SU-DHL-6 (cell line): ENCODE results near the gene SHF.

Experiments
- H2AFZ ChIP-seq: fragments of 200-600 bp; sonication (generic); 2 replicates; pipeline ENCODE4 v1.6.1; 2014; ENCODE audit warnings: low read depth, mild to moderate bottlenecking, moderate library complexity, mixed read lengths, antibody characterized with exemption, low read length; ENCODE audit not compliant: severe bottlenecking
- H3F3A ChIP-seq: fragments of 200-600 bp; shearing (Covaris generic); 2 replicates; pipeline ENCODE4 v1.6.0; 2016; ENCODE audit warnings: antibody characterized with exemption, mild to moderate bottlenecking; ENCODE audit not compliant: insufficient read depth
- H3K27ac ChIP-seq: fragments of 200-600 bp; sonication (generic); 2 replicates; pipeline ENCODE4 v1.5.1; 2016; ENCODE audit warnings: low read depth, mild to moderate bottlenecking, low read length, moderate library complexity, mixed read lengths
- H3K27me3 ChIP-seq: fragments of 200-600 bp; sonication (generic), shearing (Covaris generic); 2 replicates; pipeline ENCODE4 v1.6.0; 2014; ENCODE audit warnings: mild to moderate bottlenecking, low read length
- H3K36me3 ChIP-seq: fragments of 200-600 bp; sonication (generic); 2 replicates; pipeline ENCODE4 v1.6.1; 2014; ENCODE audit warnings: mild to moderate bottlenecking, low read length, mixed read lengths
- H3K4me2 ChIP-seq: fragments of 300-600, 200-600 bp; shearing (Covaris generic), sonication (generic); 2 replicates; pipeline ENCODE4 v1.6.0; 2014; ENCODE audit warnings: low read length, low read depth, mild to moderate bottlenecking; ENCODE audit not compliant: poor library complexity, severe bottlenecking
- H3K4me3 ChIP-seq: fragments of 200-600 bp; sonication (generic); 2 replicates; pipeline ENCODE4 v1.5.1; 2014; ENCODE audit warnings: antibody characterized with exemption, low read length, mild to moderate bottlenecking, mixed read lengths; ENCODE audit not compliant: insufficient read depth, poor library complexity, severe bottlenecking
- H3K79me2 ChIP-seq: fragments of 200-600 bp; sonication (generic); 2 replicates; pipeline ENCODE4 v1.6.1; 2014; ENCODE audit warnings: mild to moderate bottlenecking, low read length, moderate library complexity; ENCODE audit not compliant: insufficient read depth
- H3K9ac ChIP-seq: fragments of 200-600 bp; sonication (generic); 2 replicates; pipeline ENCODE4 v1.7.0; 2014; ENCODE audit warnings: mild to moderate bottlenecking, low read length
- H3K9me2 ChIP-seq: fragments of 200-600 bp; sonication (generic); replicated peaks from 2 replicates; pipeline ENCODE4 v1.6.1; 2014; ENCODE audit warnings: low read length; ENCODE audit not compliant: insufficient read depth
- H3K9me3 ChIP-seq: fragments of 200-600 bp; sonication (generic); 2 replicates; pipeline ENCODE4 v1.6.1; 2014; ENCODE audit warnings: low read length, mixed read lengths; ENCODE audit not compliant: insufficient read depth
- H4K20me1 ChIP-seq: fragments of 200-600 bp; sonication (generic); 2 replicates; pipeline ENCODE4 v1.6.1; 2014; ENCODE audit warnings: low read depth, mild to moderate bottlenecking, antibody characterized with exemption, low read length, moderate library complexity, mixed read lengths
- CTCF ChIP-seq: fragments of 200-600 bp; sonication (generic); IDR thresholded peaks from one replicate; pipeline ENCODE4 v1.5.1; 2017; ENCODE audit warnings: antibody characterized with exemption, mild to moderate bottlenecking, low read length, moderate library complexity; ENCODE audit not compliant: insufficient read depth, poor library complexity, severe bottlenecking
- EZH2phosphoT487 ChIP-seq: fragments of 200-600 bp; sonication (generic), shearing (Covaris generic); conservative IDR thresholded peaks from 2 replicates; pipeline ENCODE4 v1.6.1; 2018; ENCODE audit warnings: mild to moderate bottlenecking, antibody characterized with exemption, low read length, moderate library complexity, mixed read lengths

Gene SHF

GRCh38 chr15:45186771-45187577 lies 792 bp downstream of the SHF start:
- Histone ChIP-seq H3K79me2 (no peaks in the 10 kb centered on the region), H2AFZ (no peak overlapping the region), H3K9ac (peak overlapping the region; percentile 16; the same call in 1 of the 2 replicates), H3F3A (no peaks in the 10 kb centered on the region), H4K20me1 (no peaks in the 10 kb centered on the region), H3K27ac (no peak overlapping the region), H3K4me3 (no peak overlapping the region), H3K4me2 (peak overlapping the region; percentile 36), H3K27me3 (no peaks in the 10 kb centered on the region), H3K9me3 (no peaks in the 10 kb centered on the region), H3K36me3 (no peaks in the 10 kb centered on the region), H3K9me2 (no peaks in the 10 kb centered on the region)
- TF ChIP-seq EZH2phosphoT487 (no peak), CTCF (no peak)

- Histone ChIP-seq H3K4me3 (no peak overlapping the region), H3K9me2 (no peaks in the 10 kb centered on the region), H4K20me1 (no peaks in the 10 kb centered on the region), H3K27ac (no peak overlapping the region), H3K9ac (no peak overlapping the region), H3K36me3 (no peaks in the 10 kb centered on the region), H3K4me2 (no peak overlapping the region), H3F3A (no peaks in the 10 kb centered on the region), H2AFZ (no peak overlapping the region), H3K27me3 (no peaks in the 10 kb centered on the region), H3K79me2 (no peaks in the 10 kb centered on the region), H3K9me3 (no peaks in the 10 kb centered on the region)
- TF ChIP-seq EZH2phosphoT487 (no peak), CTCF (no peak)
These were observed 1.6 kb downstream of the SHF start for GRCh38 chr15:45185903-45186770.

GRCh38 chr15:45185069-45185779 lies 2.5 kb downstream of the SHF start:
- Histone ChIP-seq H2AFZ (no peak overlapping the region), H3K4me2 (no peak overlapping the region), H3K27ac (no peak overlapping the region), H3K27me3 (no peaks in the 10 kb centered on the region), H3K9me3 (no peaks in the 10 kb centered on the region), H3K79me2 (no peaks in the 10 kb centered on the region), H3K9ac (no peak overlapping the region), H4K20me1 (no peaks in the 10 kb centered on the region), H3K36me3 (no peaks in the 10 kb centered on the region), H3K9me2 (no peaks in the 10 kb centered on the region), H3F3A (no peaks in the 10 kb centered on the region), H3K4me3 (no peak overlapping the region)
- TF ChIP-seq CTCF (no peak), EZH2phosphoT487 (no peak)
